H1 (cell line): Measurements from ENCODE around the gene TRPT1. TPM values are rescaled to one million over a fixed set of nuclear protein-coding genes. Genes with fewer than 3 reads are reported as not detected.

Experiments used
- KDM4A ChIP-seq: IDR thresholded peaks from one replicate; pipeline ENCODE4 v1.7.1; 2012; ENCODE audit warnings: low read depth, mild to moderate bottlenecking, moderate library complexity, low read length, inconsistent platforms; ENCODE audit not compliant: severe bottlenecking
- PHF8 ChIP-seq: fragments of 200-600 bp; sonication (generic); conservative IDR thresholded peaks from 2 replicates; pipeline ENCODE4 v1.7.1; 2012; ENCODE audit warnings: low read depth, mild to moderate bottlenecking, inconsistent platforms, low read length, moderate library complexity
- TCF12 ChIP-seq: IDR thresholded peaks from 2 replicates; pipeline ENCODE4 v1.6.1; 2011; ENCODE audit warnings: low read depth, mild to moderate bottlenecking, low read length
- polyA plus RNA-seq, 7 experiments: library from polyadenylated mRNA; depleted of rRNA in 3 of 7; stranded (reverse) in 5 of 7; unstranded in 2 of 7; fragments of >200 nt in 5 of 7; fragments of 200-250 nt in 2 of 7; gene quantifications; 1 replicate in 5 of 7; 2 replicates in 1 of 7; 4 replicates in 1 of 7; pipeline versions ENCODE4 v1.2.1 to v1.2.3, GENCODE V29; 2011 to 2013; ENCODE audit warnings: missing spikeins in 2 of 7, mixed read lengths in 2 of 7
- total RNA-seq: library from RNA; stranded (reverse); fragmentation: NEBNext Ultra II Directional; extraction: Animal tissue kit (Norgen Biotek cat#: 25700); gene quantifications from 2 replicates; pipeline ENCODE4 v1.2.1, GENCODE V29; 2021

TRPT1 gene
- total and polyA plus RNA-seq, 2 of the 8 experiments (the other 6 are each of a cell fraction or from before 2014, with no cell fraction given), result 34.5 to 74.6 TPM

GRCh38 chr11:64263947-64264317 lies 37.9 kb upstream of the TRPT1 start (continued):
- TF ChIP-seq KDM4A, result no peak
- TF ChIP-seq TCF12, result no peak
- no peak for TF ChIP-seq PHF8
